GM18505 (cell line): ENCODE results near the gene IFT80.
"Not testable (repeated sequence)": the region's sequence is repeated elsewhere in the genome, so short reads cannot be mapped to it uniquely, and the experiment has no call there.

Experiments
- ATAC-seq: cut with Tn5 transposase; IDR thresholded peaks from one replicate; pipeline ENCODE4 v1.9.1; 2021; ENCODE audit not compliant: unreplicated experiment
- POLR2A ChIP-seq: IDR thresholded peaks from 4 replicates; pipeline ENCODE4 v1.6.1; 2011; ENCODE audit warnings: borderline replicate concordance; ENCODE audit not compliant: insufficient read depth, insufficient read length; ENCODE audit errors: extremely low read depth

Gene IFT80

GRCh38 chr3:160245261-160245800 lies 153.7 kb downstream of the IFT80 start:
- TF ChIP-seq POLR2A = no peak
- ATAC-seq = no peak

- ATAC-seq = not testable (repeated sequence)
These were observed 158.3 kb downstream of the IFT80 start for GRCh38 chr3:160240719-160241118.

GRCh38 chr3:160232014-160232413 lies 167.0 kb downstream of the IFT80 start:
- no peak for TF ChIP-seq POLR2A
- ATAC-seq = no peak

GRCh38 chr3:160227419-160227818 lies 171.6 kb downstream of the IFT80 start:
- no peak for TF ChIP-seq POLR2A
- no peak for ATAC-seq

GRCh38 chr3:160226026-160226907 lies 172.8 kb downstream of the IFT80 start:
- ATAC-seq = peak; percentile 22
- no peak for TF ChIP-seq POLR2A

GRCh38 chr3:160225176-160226025 lies 173.6 kb downstream of the IFT80 start, which contains the start of gene C3orf80:
C3orf80 (plus strand) TSS chr3:160225422; CDS start chr3:160225636, 214 bp downstream.
- peak; percentile 78 for ATAC-seq

GRCh38 chr3:160224811-160225175 lies 174.2 kb downstream of the IFT80 start:
- no peak for ATAC-seq
- no peak for TF ChIP-seq POLR2A

More at GRCh38 chr3:160225176-160226025, 173.6 kb downstream of the IFT80 start, which contains the start of gene C3orf80:
- TF ChIP-seq POLR2A = no peak

GRCh38 chr3:160224256-160224655 lies 174.8 kb downstream of the IFT80 start:
- no peak for ATAC-seq
- TF ChIP-seq POLR2A = no peak

- ATAC-seq = no peak
- TF ChIP-seq POLR2A = no peak
These were observed 178.0 kb downstream of the IFT80 start for GRCh38 chr3:160221019-160221418.

GRCh38 chr3:160220038-160220437 lies 179.0 kb downstream of the IFT80 start:
- TF ChIP-seq POLR2A = no peak
- no peak for ATAC-seq

- ATAC-seq = no peak
- TF ChIP-seq POLR2A = no peak
These were observed 180.9 kb downstream of the IFT80 start for GRCh38 chr3:160218136-160218535.

GRCh38 chr3:160217675-160218074 lies 181.3 kb downstream of the IFT80 start:
- TF ChIP-seq POLR2A = no peak
- no peak for ATAC-seq

- no peak for ATAC-seq
These were observed 185.8 kb downstream of the IFT80 start for GRCh38 chr3:160213191-160213590.

GRCh38 chr3:160210799-160211221 lies 188.2 kb downstream of the IFT80 start:
- no peak for ATAC-seq
- no peak for TF ChIP-seq POLR2A

More at GRCh38 chr3:160213191-160213590, 185.8 kb downstream of the IFT80 start:
- TF ChIP-seq POLR2A = no peak

- TF ChIP-seq POLR2A = no peak
- no peak for ATAC-seq
These were observed 188.7 kb downstream of the IFT80 start for GRCh38 chr3:160210341-160210740.
